HCT116 (cell line): Measurements from ENCODE around the gene PPIL1. TPM values are rescaled to one million over a fixed set of nuclear protein-coding genes. Genes with fewer than 3 reads are reported as not detected.

ENCODE experiments used
- ATAC-seq: fragments of 200-7000 bp; cut with Tn5 transposase; 2 replicates; pipeline ENCODE4 v1.9.1; 2020; ENCODE audit warnings: mild to moderate bottlenecking, moderate library complexity
- BruUV-seq: library from RNA; stranded (reverse); fragments of 400-500 nt; replicated peaks from 2 replicates; lab custom pipeline; 2021; lab: Mats Ljungman, UMichigan
- CTCF ChIA-PET: fragments of 300-600 bp; sonication (Branson Sonifier 250); formaldehyde crosslinking; loops from one replicate; lab custom pipeline; 2021; ENCODE audit warnings: antibody characterized with exemption; lab: Charles Lee
- POLR2A ChIA-PET: fragments of 300-600, 350-600 bp; sonication (Branson Sonifier 250); formaldehyde crosslinking; loops from one replicate; lab custom pipeline; 2021; ENCODE audit warnings: antibody characterized with exemption; lab: Charles Lee
- RAD21 ChIA-PET, 2 experiments: fragments of 300-600 bp; sonication (Branson Sonifier 250); formaldehyde crosslinking; loops; one replicate each; lab custom pipeline; 2023; ENCODE audit warnings: low total read pairs in 2 of 2; ENCODE audit not compliant: uncharacterized antibody in 2 of 2, unreplicated experiment in 2 of 2, low non-redundant PET in 1 of 2; lab: Charles Lee
- DNase-seq: peaks from one replicate; pipeline ENCODE4 v3.0.0-alpha.2; 2010; ENCODE audit warnings: low read depth, low spot score
- H2AFZ ChIP-seq: fragments of 200-600 bp; shearing (Covaris generic), sonication (generic); 2 replicates; pipeline ENCODE4 v1.6.1; 2017; ENCODE audit warnings: low read depth, mixed run types, mixed read lengths, antibody characterized with exemption, low read length; ENCODE audit not compliant: poor library complexity, severe bottlenecking
- H3K27ac ChIP-seq: 2 replicates; pipeline ENCODE4 v1.5.1; 2012; ENCODE audit warnings: low read depth, low read length
- H3K27me3 ChIP-seq: fragments of 200-600 bp; sonication (generic); 2 replicates; pipeline ENCODE4 v1.6.1; 2016; ENCODE audit warnings: mixed run types, low read length, mixed read lengths; ENCODE audit not compliant: insufficient read depth
- H3K36me3 ChIP-seq, 2 experiments: fragments of 200-500 bp in 1 of 2; fragments of 200-600 bp in 1 of 2; sonication (Bioruptor generic) in 1 of 2; sonication (generic) in 1 of 2; 2 replicates each; pipeline versions ENCODE4 v1.5.1 to v1.6.1; 2014 to 2016; ENCODE audit warnings: low read length in 2 of 2, inconsistent platforms in 1 of 2, mixed read lengths in 1 of 2, mixed run types in 1 of 2; ENCODE audit not compliant: insufficient read depth in 2 of 2, control insufficient read depth in 1 of 2
- H3K4me1 ChIP-seq, 2 experiments: fragments of 200-600 bp in 1 of 2; sonication (generic) in 1 of 2; 2 replicates each; pipeline versions ENCODE4 v1.5.1 to v1.6.1; 2012 to 2017; ENCODE audit warnings: low read length in 2 of 2, inconsistent platforms in 1 of 2, mild to moderate bottlenecking in 1 of 2, mixed read lengths in 1 of 2, mixed run types in 1 of 2, moderate library complexity in 1 of 2; ENCODE audit not compliant: insufficient read depth in 2 of 2, control insufficient read depth in 1 of 2
- H3K4me2 ChIP-seq: fragments of 200-600 bp; sonication (generic); 2 replicates; pipeline ENCODE4 v1.6.1; 2017; ENCODE audit warnings: mixed run types, low read length, mixed read lengths
- H3K4me3 ChIP-seq, 2 experiments: fragments of 200-600 bp in 1 of 2; sonication (generic) in 1 of 2; replicated peaks in 1 of 2; 2 replicates each; pipeline ENCODE4 v1.5.1; 2011 to 2016; ENCODE audit warnings: low read length in 2 of 2, control low read depth in 1 of 2, low read depth in 1 of 2, mild to moderate bottlenecking in 1 of 2, mixed read lengths in 1 of 2, mixed run types in 1 of 2
- H3K79me2 ChIP-seq: fragments of 200-600 bp; sonication (generic); 2 replicates; pipeline ENCODE4 v1.6.1; 2017; ENCODE audit warnings: mild to moderate bottlenecking, mixed run types, low read length, moderate library complexity, mixed read lengths; ENCODE audit not compliant: insufficient read depth
- H3K9ac ChIP-seq: fragments of 200-600 bp; sonication (generic); 2 replicates; pipeline ENCODE4 v1.6.1; 2016; ENCODE audit warnings: low read length, mixed read lengths
- H3K9me2 ChIP-seq: fragments of 200-600 bp; sonication (generic), shearing (Covaris generic); 2 replicates; pipeline ENCODE4 v1.6.1; 2017; ENCODE audit warnings: mixed run types, mild to moderate bottlenecking, moderate library complexity; ENCODE audit not compliant: insufficient read depth
- H3K9me3 ChIP-seq, 2 experiments: fragments of 200-500 bp in 1 of 2; fragments of 200-600 bp in 1 of 2; sonication (Bioruptor generic) in 1 of 2; sonication (generic) in 1 of 2; 2 replicates each; pipeline ENCODE4 v1.6.1; 2014 to 2017; ENCODE audit warnings: low read length in 2 of 2, mixed read lengths in 2 of 2, inconsistent platforms in 1 of 2, low read depth in 1 of 2, mild to moderate bottlenecking in 1 of 2, mixed run types in 1 of 2, moderate library complexity in 1 of 2; ENCODE audit not compliant: control insufficient read depth in 1 of 2, insufficient read depth in 1 of 2
- H4K20me1 ChIP-seq: fragments of 200-600 bp; sonication (generic), shearing (Covaris generic); 2 replicates; pipeline ENCODE4 v1.6.1; 2017; ENCODE audit warnings: mixed run types, mild to moderate bottlenecking, moderate library complexity; ENCODE audit not compliant: insufficient read depth
- ATF3 ChIP-seq: IDR thresholded peaks from 2 replicates; pipeline ENCODE4 v1.6.1; 2012
- CTCF ChIP-seq, 3 experiments: fragments of 200-600 bp in 1 of 3; sonication (generic) in 1 of 3; IDR thresholded peaks in 2 of 3; conservative IDR thresholded peaks in 1 of 3; 2 replicates each; pipeline ENCODE4 v1.5.1; 2012 to 2017; ENCODE audit warnings: low read depth in 2 of 3, low read length in 2 of 3, antibody characterized with exemption in 1 of 3, borderline replicate concordance in 1 of 3, control low read depth in 1 of 3, mild to moderate bottlenecking in 1 of 3, mixed read lengths in 1 of 3, mixed run types in 1 of 3, moderate library complexity in 1 of 3; ENCODE audit not compliant: insufficient read depth in 1 of 3
- EGR1 ChIP-seq: IDR thresholded peaks from 2 replicates; pipeline ENCODE4 v1.6.1; 2012; ENCODE audit warnings: low read depth
- ELF1 ChIP-seq: IDR thresholded peaks from 2 replicates; pipeline ENCODE4 v1.6.1; 2012; ENCODE audit warnings: low read depth, borderline replicate concordance
- EZH2phosphoT487 ChIP-seq: fragments of 200-600 bp; IDR thresholded peaks from 2 replicates; pipeline ENCODE4 v1.6.1; 2018; ENCODE audit warnings: antibody characterized with exemption, borderline replicate concordance
- JUND ChIP-seq: IDR thresholded peaks from 2 replicates; pipeline ENCODE4 v1.6.1; 2012
- POLR2A ChIP-seq: IDR thresholded peaks from 2 replicates; pipeline ENCODE4 v1.7.0; 2011; ENCODE audit warnings: borderline replicate concordance; ENCODE audit not compliant: insufficient read depth, insufficient read length; ENCODE audit errors: extremely low read depth
- RAD21 ChIP-seq: IDR thresholded peaks from 2 replicates; pipeline ENCODE4 v1.6.1; 2012; ENCODE audit warnings: low read depth, mild to moderate bottlenecking
- SP1 ChIP-seq: IDR thresholded peaks from 2 replicates; pipeline ENCODE4 v1.6.1; 2012; ENCODE audit warnings: low read depth
- SRF ChIP-seq: IDR thresholded peaks from 2 replicates; pipeline ENCODE4 v1.6.1; 2012; ENCODE audit warnings: low read depth
- TCF7L2 ChIP-seq: IDR thresholded peaks from 2 replicates; pipeline ENCODE4 v1.7.0; 2011; ENCODE audit warnings: borderline replicate concordance, inconsistent platforms; ENCODE audit not compliant: insufficient read depth, insufficient read length; ENCODE audit errors: extremely low read depth
- YY1 ChIP-seq: IDR thresholded peaks from 2 replicates; pipeline ENCODE4 v1.6.1; 2011; ENCODE audit warnings: low read length, low read depth, moderate library complexity, mild to moderate bottlenecking; ENCODE audit not compliant: insufficient replicate concordance; ENCODE audit errors: extremely low read depth
- intact Hi-C: fragments of 100-400 bp; cut with micrococcal nuclease; formaldehyde crosslinking; loops from 2 replicates; pipeline ENCODE4 v1.10.0; 2022
- total RNA-seq: library from RNA; stranded (reverse); gene quantifications from one replicate; pipeline ENCODE4 v1.2.1, GENCODE V29; 2021; ENCODE audit not compliant: unreplicated experiment

PPIL1 gene
- total RNA-seq, 1 experiment from 2014 or later, result 42.0 TPM

- ATAC-seq (no peak), DNase-seq (no peak)
- H3K9me3 ChIP-seq, result no peaks in the 10 kb centered on the region
- TF ChIP-seq JUND (no peak), EZH2phosphoT487 (no peak), TCF7L2 (no peak), SRF (no peak)
- H3K36me3 ChIP-seq, result peaks cover 3 to 5% of the 10 kb centered on the region in 2 experiments; a peak in 1 of 4 replicates
- no peaks in the 10 kb centered on the region for H4K20me1 ChIP-seq
- H2AFZ ChIP-seq, result peak overlapping the region; percentile 96
- peak overlapping the region; percentile 68 to 84 for H3K4me3 ChIP-seq
- H3K9me2 ChIP-seq, result no peaks in the 10 kb centered on the region
- RAD21 ChIA-PET, result interaction anchor here in 1 of 2 experiments (0.8 kb wide), 1 partner anchor 143 kb away, joined by 3 read pairs; no protein-coding TSS in a partner anchor
- CTCF ChIA-PET, result interaction anchor here (1.1 to 3.6 kb wide), 6 partner anchors 10 to 143 kb away, joined by 3 to 29 read pairs (median 12); partner anchors contain the start of gene C6orf89
- no peaks in the 10 kb centered on the region for H3K27me3 ChIP-seq
- H3K4me2 ChIP-seq, result peak overlapping the region; percentile 93
- H3K4me1 ChIP-seq, result peaks cover 8 to 17% of the 10 kb centered on the region in 2 experiments; a peak in 3 of 4 replicates
- H3K79me2 ChIP-seq, result peaks cover 32% of the 10 kb centered on the region
- BruUV-seq, result TSS peak; percentile 91
- peak overlapping the region; percentile 94 for H3K9ac ChIP-seq
- H3K27ac ChIP-seq, result peak overlapping the region; percentile 93
- intact Hi-C loops, result no loop called here
- POLR2A ChIA-PET, result interaction anchor here (1.4 to 1.6 kb wide), 2 partner anchors 10 to 39 kb away, joined by 4 to 11 read pairs; partner anchors contain the start of gene C6orf89
These were observed 639 bp upstream of the PPIL1 start for GRCh38 chr6:36875250-36875633.

GRCh38 chr6:36873612-36874442, 776 bp downstream of the PPIL1 start:
- Histone ChIP-seq H4K20me1 (no peaks in the 10 kb centered on the region), H3K36me3 (peaks cover 9 to 10% of the 10 kb centered on the region in 2 experiments; a peak in 2 of 4 replicates), H2AFZ (peak overlapping the region; percentile 96), H3K9ac (peak overlapping the region; percentile 94), H3K79me2 (peaks cover 39% of the 10 kb centered on the region)
- CTCF ChIA-PET, result interaction anchor here (1.3 to 3.6 kb wide), 7 partner anchors 9 to 144 kb away, joined by 3 to 29 read pairs (median 10); partner anchors contain the start of gene C6orf89
- no peak for DNase-seq
- peak; percentile 29 for ATAC-seq
- no peak for TF ChIP-seq EGR1
- no peak for TF ChIP-seq YY1
- no peak for TF ChIP-seq ELF1
- peak in 2 of 3 experiments; percentile 50 to 58; a peak in 4 of 6 replicates for TF ChIP-seq CTCF (IDR thresholded peaks at IDR 0.05 in 2 of 3, conservative IDR thresholded peaks at IDR 0.05 in 1 of 3; ENCODE audit: borderline replicate concordance in 1 of 3, insufficient read depth in 1 of 3, low read depth in 2 of 3, low read length in 2 of 3)
- TF ChIP-seq ATF3, result no peak
- TF ChIP-seq POLR2A, result no peak
- TF ChIP-seq RAD21, result peak; percentile 30; the same call in 1 of the 2 replicates
- no peak for TF ChIP-seq SP1
- TF ChIP-seq, all 23 proteins: peak for 2
- intact Hi-C loops, result loop anchor here (5.0 kb wide), 1 partner anchor 107 kb away; no protein-coding TSS in a partner anchor
- H3K4me3 ChIP-seq, result peak overlapping the region; percentile 68 to 84
- peak overlapping the region; percentile 93 for H3K4me2 ChIP-seq
- RAD21 ChIA-PET, result no interaction called here
- no peaks in the 10 kb centered on the region for H3K27me3 ChIP-seq
- H3K9me3 ChIP-seq, result no peaks in the 10 kb centered on the region
- POLR2A ChIA-PET, result interaction anchor here (1.4 to 1.6 kb wide), 2 partner anchors 11 to 40 kb away, joined by 4 to 11 read pairs; partner anchors contain the start of gene C6orf89
- H3K27ac ChIP-seq, result peak overlapping the region; percentile 93
- TSS peak; percentile 52 for BruUV-seq
- no peaks in the 10 kb centered on the region for H3K9me2 ChIP-seq
- peaks cover 8 to 17% of the 10 kb centered on the region in 2 experiments; a peak in 3 of 4 replicates for H3K4me1 ChIP-seq
